Stimulated activated naive CD8-positive, alpha-beta T cell treated with anti-CD3 and anti-CD28 coated beads, Interleukin-15, Interleukin-2, amounts not matched to agents 100 ng/mL and 50 ng/mL, for 24 hours (primary cell): ENCODE measurements around the gene POLE.

ENCODE experiments used
- H3K27ac Mint-ChIP-seq: one replicate; pipeline ENCODE4 v1.8.0; 2021; ENCODE audit warnings: mild to moderate bottlenecking, mixed read lengths
- H3K27me3 Mint-ChIP-seq: one replicate; pipeline ENCODE4 v1.8.0; 2021; ENCODE audit warnings: mixed read lengths
- H3K36me3 Mint-ChIP-seq: one replicate; pipeline ENCODE4 v1.8.0; 2021; ENCODE audit warnings: low read depth, mixed read lengths
- H3K4me1 Mint-ChIP-seq: one replicate; pipeline ENCODE4 v1.8.0; 2021; ENCODE audit warnings: low read depth, mixed read lengths
- H3K4me3 Mint-ChIP-seq: one replicate; pipeline ENCODE4 v1.8.0; 2021; ENCODE audit warnings: mild to moderate bottlenecking, mixed read lengths
- H3K9me3 Mint-ChIP-seq: one replicate; pipeline ENCODE4 v1.8.0; 2021; ENCODE audit warnings: mixed read lengths

Gene POLE

DNA sequence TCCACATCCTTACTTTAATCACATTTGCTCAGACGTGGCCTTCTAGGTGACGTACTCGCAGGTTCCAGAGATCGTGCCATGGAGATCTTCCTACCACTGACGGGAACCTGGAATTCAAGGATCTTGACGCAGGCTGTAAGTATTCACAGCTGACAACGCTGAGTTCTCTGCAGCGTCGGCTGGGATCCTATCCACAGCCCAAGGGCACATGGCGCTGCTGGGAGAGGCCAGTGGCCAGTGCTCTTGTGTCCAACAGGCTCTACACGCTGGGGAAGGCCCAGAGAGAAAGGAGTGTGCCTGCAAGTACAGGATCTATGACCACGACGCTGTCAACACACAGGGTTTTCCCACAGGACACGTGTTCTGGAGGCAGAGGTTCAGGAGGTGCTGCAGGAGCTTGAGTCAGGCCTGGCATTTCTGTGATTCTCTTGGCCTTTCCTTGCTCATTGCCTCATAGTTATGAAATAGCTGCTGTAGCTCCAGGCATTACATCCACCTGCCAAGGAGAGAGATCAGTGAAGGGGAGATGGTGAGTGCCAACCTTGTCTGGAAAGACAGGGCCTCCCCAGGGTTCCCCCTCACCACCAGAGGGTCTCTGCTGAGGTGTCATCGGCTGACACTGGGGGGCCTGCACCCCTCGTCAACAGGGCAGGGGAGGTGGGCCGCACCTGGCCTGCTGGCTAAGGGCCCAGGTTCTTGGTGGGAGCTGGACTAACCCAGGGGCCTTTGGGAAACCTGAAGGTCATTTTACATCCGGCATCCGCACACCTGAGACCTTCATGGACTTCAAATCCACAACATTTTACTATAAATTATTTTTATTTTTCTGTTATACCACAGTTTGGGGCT, 98.1 kb downstream of the POLE start:
- Mint-ChIP-seq H3K4me1 (no peaks in the 10 kb centered on the region), H3K27me3 (peaks cover 4% of the 10 kb centered on the region), H3K4me3 (no peak overlapping the region), H3K27ac (no peak overlapping the region), H3K9me3 (no peaks in the 10 kb centered on the region), H3K36me3 (no peaks in the 10 kb centered on the region)

DNA sequence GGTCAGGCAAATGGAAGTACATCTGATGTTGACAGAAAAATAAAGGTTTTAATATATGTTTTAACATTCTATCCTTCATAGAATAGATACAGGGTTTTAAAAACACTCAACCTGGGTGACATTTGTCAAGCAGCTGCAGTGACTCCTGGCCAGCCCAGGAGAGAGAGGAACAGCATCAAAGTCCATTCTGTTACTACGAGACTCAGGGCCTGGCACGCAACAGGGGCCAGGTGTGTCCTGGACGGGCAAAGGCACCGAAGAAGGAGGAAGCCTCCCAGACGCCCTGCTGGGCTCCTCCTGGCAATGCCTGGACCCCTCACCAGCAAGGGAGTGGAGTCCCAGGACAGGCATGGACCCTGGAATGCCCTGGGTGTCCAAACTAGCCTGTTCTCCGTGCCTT, 98.8 kb downstream of the POLE start:
- no peaks in the 10 kb centered on the region for H3K4me1 Mint-ChIP-seq
- H3K4me3 Mint-ChIP-seq = no peak overlapping the region
- H3K27ac Mint-ChIP-seq = no peak overlapping the region
- H3K9me3 Mint-ChIP-seq = no peaks in the 10 kb centered on the region
- no peaks in the 10 kb centered on the region for H3K27me3 Mint-ChIP-seq
- H3K36me3 Mint-ChIP-seq = no peaks in the 10 kb centered on the region

DNA sequence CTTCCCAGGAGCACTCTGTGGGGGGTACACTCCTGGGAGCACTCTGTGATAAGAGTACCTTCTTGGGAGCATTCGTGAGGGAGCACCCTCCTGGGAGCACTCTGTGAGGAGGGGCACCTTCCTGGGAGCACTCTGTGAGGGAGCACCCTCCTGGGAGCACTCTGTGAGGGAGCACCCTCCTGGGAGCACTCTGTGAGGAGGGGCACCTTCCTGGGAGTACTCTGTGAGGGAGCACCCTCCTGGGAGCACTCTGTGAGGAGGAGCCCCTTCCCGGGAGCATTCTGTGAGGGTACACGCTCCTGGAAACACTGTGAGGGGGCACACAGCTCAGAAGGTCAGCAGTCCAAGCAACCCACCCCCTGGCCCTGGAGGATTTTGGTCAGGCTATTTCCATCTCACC, 99.4 kb downstream of the POLE start:
- no peaks in the 10 kb centered on the region for H3K4me1 Mint-ChIP-seq
- H3K4me3 Mint-ChIP-seq = no peak overlapping the region
- H3K9me3 Mint-ChIP-seq = no peaks in the 10 kb centered on the region

DNA sequence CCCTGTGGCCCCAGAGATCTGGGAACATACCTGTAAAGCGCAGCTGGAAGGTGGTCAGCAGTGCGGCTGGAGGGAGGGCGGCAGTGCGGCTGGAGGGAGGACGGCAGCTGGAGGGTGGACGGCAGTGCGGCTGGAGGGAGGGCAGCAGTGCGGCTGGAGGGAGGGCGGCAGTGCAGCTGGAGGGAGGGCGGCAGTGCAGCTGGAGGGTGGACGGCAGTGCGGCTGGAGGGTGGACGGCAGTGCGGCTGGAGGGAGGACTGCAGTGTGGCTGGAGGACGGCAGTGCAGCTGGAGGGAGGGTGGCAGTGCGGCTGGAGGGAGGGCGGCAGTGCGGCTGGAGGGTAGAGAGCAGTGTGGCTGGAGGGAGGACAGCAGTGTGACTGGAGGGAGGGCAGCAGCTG, 100.2 kb downstream of the POLE start:
- Mint-ChIP-seq H3K4me3 (no peak overlapping the region), H3K36me3 (no peaks in the 10 kb centered on the region), H3K27ac (no peak overlapping the region), H3K4me1 (no peaks in the 10 kb centered on the region), H3K9me3 (no peaks in the 10 kb centered on the region), H3K27me3 (no peaks in the 10 kb centered on the region)

More for the DNA sequence above, 99.4 kb downstream of the POLE start:
- no peaks in the 10 kb centered on the region for H3K36me3 Mint-ChIP-seq
- no peak overlapping the region for H3K27ac Mint-ChIP-seq
- no peaks in the 10 kb centered on the region for H3K27me3 Mint-ChIP-seq

DNA sequence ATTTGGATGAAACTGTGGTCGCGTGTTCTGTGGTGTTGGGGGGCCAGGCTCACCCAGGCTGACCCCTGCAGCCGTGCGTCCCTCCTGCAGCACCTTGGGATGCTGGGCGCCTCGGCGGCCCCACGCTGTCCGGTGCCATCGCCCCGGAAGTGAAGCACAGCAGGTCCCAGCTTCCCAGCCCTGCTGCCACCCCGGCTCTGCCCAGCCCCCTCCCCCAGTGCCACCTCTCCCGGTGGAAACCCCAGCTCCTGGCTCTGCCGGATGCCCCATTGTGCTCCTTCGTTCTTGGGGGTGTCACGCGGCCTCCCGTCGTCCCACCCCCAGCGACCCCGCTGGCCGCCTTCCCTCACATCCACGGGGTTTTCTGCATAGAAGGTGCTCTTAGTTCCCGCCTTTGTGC, 102.0 kb downstream of the POLE start:
- Mint-ChIP-seq H3K36me3 (no peaks in the 10 kb centered on the region), H3K9me3 (no peaks in the 10 kb centered on the region), H3K4me1 (no peaks in the 10 kb centered on the region)

DNA sequence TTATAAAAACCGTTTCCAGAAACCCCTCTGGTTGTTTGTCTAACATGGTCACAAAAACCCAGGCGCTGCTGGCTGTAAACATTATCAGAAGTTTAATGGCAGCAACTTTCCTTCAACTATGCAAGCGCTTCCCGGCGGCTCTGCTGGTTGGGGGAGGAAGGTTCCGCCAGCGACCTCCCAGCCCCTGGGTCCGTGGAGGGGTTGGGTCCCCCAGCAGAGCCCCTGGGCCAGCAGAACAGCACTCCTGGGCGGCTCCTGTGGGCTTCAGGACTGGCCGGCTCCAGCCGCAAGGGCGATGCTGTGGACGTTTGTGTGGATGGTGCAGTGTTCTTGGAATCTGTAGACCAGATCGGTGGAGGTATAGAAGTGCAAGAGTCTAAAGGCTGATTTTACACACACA, 102.7 kb downstream of the POLE start:
- Mint-ChIP-seq H3K4me1 (no peaks in the 10 kb centered on the region), H3K27me3 (no peaks in the 10 kb centered on the region), H3K36me3 (no peaks in the 10 kb centered on the region), H3K27ac (no peak overlapping the region), H3K4me3 (no peak overlapping the region), H3K9me3 (no peaks in the 10 kb centered on the region)

More for the DNA sequence above, 102.0 kb downstream of the POLE start:
- Mint-ChIP-seq H3K27ac (no peak overlapping the region), H3K4me3 (no peak overlapping the region), H3K27me3 (no peaks in the 10 kb centered on the region)

DNA sequence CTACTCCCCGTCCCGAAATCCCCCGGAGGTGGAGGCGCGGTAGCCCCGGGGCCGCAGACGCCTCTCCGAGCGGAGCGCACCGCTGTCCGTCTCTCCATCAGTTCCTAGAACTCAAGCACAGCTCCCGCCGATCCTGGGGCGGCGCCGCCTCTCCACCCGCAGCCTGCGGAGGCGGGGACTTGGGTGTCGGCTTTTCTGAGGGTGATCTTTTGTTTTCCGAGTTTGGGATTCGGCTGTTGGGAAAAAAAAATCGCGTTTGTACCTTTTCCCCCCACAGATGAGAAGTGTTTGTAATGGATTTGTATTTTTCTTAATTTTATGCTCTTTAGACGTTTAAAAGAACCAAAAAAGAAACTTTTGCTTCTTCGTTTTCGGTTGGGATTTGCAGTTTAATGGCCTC, 103.4 kb downstream of the POLE start:
- Mint-ChIP-seq H3K4me1 (no peaks in the 10 kb centered on the region), H3K36me3 (no peaks in the 10 kb centered on the region), H3K27ac (no peak overlapping the region), H3K4me3 (no peak overlapping the region), H3K27me3 (no peaks in the 10 kb centered on the region), H3K9me3 (no peaks in the 10 kb centered on the region)

DNA sequence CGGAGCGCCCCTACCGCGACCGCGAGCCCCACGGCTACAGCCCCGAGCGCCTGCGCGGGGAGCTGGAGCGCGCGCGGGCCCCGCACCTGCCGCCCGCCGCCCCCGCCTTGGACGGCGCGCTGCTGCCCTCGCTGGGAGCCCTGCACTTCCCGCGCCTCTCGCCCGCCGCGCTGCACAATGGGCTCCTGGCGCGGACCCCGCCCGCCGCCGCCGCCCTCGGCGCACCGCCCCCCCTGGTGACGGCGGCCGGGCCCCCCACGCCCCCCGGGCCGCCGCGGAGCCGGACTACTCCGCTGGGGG, 103.8 kb downstream of the POLE start:
- H3K27ac Mint-ChIP-seq = no peak overlapping the region
- no peaks in the 10 kb centered on the region for H3K4me1 Mint-ChIP-seq
- no peaks in the 10 kb centered on the region for H3K36me3 Mint-ChIP-seq

DNA sequence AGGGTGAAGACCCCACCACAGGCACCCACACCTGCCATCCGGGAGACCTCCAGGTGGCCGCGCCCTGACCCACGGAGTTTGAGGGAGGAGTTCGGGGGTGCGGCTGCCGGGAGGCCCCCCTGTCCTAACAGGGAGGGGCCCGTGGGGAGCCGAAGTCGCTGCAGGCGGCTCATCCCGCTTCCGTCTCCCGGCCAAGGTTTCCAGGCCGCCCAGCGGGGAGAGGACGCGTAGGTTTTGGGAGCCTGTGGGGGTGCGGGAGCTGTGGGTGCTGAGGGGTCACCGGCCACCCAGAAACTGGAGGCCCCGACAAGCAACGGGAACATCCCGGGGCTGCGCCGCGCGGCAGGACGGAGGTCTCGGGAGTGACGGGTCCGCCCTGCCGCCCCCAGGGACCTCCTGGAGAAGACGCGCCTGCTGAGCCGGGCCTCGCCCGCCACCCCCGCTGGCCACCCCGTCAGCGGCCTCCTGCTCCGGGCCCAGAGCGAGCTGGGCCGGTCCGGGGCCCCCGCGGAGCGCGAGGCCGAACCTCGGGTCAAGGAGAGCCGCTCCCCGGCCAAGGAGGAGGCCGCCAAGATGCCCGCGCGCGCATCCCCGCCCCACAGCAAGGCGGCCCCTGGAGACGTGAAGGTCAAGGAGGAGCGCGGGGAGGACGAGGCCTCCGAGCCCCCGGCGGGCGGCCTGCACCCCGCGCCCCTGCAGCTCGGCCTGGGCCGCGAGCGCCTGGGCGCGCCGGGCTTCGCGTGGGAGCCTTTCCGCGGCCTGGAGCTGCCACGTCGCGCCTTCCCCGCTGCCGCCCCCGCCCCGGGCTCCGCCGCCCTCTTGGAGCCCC, 104.3 kb downstream of the POLE start:
- Mint-ChIP-seq H3K36me3 (peaks cover 3% of the 10 kb centered on the region), H3K27ac (no peak overlapping the region), H3K4me1 (no peaks in the 10 kb centered on the region), H3K4me3 (no peak overlapping the region), H3K27me3 (no peaks in the 10 kb centered on the region), H3K9me3 (no peaks in the 10 kb centered on the region)

More for the DNA sequence above, 103.8 kb downstream of the POLE start:
- H3K9me3 Mint-ChIP-seq = no peaks in the 10 kb centered on the region
- H3K27me3 Mint-ChIP-seq = no peaks in the 10 kb centered on the region
- H3K4me3 Mint-ChIP-seq = no peak overlapping the region

DNA sequence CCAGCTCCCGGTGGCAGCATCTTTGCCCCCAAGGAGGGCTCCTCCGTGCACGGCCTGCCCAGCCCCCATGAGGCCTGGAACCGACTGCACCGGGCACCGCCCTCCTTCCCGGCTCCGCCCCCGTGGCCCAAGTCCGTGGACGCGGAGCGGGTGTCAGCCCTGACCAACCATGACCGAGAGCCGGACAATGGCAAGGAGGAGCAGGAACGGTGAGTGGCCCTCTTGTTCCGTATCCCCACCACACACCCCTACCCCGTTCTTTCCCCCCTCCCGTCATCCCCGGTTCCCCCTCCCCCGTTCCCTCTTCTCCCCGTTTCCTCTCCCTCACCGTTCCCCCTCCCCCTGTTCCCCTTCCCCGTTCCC, 105.1 kb downstream of the POLE start:
- no peaks in the 10 kb centered on the region for H3K9me3 Mint-ChIP-seq

DNA sequence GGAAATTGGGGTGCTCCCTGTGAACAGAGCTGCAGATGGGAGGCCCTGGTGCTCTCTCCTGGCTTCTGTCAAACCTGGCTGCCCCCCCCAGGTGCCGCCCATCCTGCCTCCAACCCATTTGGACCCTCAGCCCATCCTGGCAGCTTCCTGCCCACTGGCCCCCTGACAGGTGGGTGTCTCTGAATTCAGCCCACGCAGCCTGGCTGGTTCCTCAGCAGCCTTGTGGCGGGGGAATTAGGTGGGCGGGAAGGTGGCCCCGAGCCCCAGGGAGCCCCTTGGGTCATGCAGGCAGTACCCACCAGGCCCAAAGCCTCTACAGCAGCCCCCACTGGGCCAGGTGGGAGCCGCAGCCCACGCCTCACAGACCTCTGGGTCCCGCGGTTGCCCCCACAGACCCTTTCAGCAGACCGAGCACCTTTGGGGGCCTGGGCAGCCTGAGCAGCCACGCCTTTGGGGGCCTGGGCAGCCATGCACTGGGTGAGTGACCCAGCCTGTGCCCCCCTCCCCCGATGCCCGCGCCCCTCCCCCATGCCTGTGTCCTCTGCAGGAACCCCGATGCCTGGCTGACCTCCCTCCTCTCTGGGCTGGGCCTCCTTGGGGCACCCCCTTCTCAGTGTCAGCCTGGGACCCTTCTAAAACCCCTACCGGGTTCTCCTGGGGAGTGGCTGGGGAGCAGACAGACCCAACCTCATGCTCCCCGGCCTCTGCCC, 105.6 kb downstream of the POLE start:
- Mint-ChIP-seq H3K27ac (no peak overlapping the region), H3K4me1 (no peaks in the 10 kb centered on the region), H3K27me3 (no peaks in the 10 kb centered on the region), H3K4me3 (no peak overlapping the region), H3K36me3 (peaks cover 5% of the 10 kb centered on the region), H3K9me3 (no peaks in the 10 kb centered on the region)

More for the DNA sequence above, 105.1 kb downstream of the POLE start:
- H3K4me1 Mint-ChIP-seq = no peaks in the 10 kb centered on the region
- H3K4me3 Mint-ChIP-seq = no peak overlapping the region
- peaks cover 5% of the 10 kb centered on the region for H3K36me3 Mint-ChIP-seq
- H3K27me3 Mint-ChIP-seq = no peaks in the 10 kb centered on the region
- H3K27ac Mint-ChIP-seq = no peak overlapping the region

DNA sequence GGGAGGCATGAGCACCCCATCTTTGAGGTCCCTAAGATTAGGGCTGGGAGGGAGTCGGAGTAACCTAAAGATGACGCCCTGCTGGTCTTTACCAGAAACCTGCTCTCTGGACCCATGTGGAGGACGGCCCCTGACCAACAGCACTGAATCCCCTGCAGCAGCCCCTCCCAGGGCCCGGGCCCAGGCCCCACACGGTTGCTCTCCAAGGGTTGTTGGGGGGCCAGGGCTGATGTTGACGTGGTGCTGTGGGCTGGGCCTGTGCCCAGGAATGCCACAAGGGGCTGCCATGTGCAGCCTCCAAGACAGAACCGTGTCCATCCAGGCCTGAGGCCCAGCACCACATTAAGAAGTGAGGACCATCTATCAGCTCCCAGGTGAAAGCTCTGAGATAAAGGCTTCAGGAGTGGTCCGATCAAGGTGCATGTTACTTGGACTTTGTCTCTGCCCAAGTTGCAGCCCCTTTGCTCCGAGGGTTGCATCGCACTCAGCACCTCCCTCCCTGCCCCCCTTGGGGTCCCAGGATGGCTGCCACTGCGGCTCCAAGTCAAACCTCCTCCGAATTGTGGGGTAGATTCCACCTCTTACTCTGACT, 106.3 kb downstream of the POLE start:
- Mint-ChIP-seq H3K4me1 (no peaks in the 10 kb centered on the region), H3K9me3 (no peaks in the 10 kb centered on the region), H3K4me3 (no peak overlapping the region), H3K27me3 (no peaks in the 10 kb centered on the region), H3K36me3 (peaks cover 5% of the 10 kb centered on the region), H3K27ac (no peak overlapping the region)

DNA sequence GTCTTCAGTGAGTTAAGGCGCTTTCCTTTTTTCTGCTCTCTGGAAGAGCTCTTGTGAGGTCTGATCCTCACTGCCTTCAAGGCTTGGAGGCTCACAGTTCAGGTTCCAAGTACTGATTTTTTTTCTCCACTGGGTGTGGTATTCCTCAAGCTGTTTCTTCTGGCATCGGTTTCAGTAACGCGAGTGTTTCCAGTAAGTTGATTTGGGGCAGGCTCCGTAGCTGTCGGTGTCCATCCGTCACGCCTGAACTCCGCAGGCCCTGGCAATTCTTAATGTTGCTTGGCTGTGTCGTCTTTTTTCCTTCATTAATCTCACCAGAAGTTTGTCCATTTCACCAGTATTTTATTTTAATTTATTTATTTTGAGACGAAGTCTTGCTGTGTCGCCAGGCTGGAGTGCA, 107.4 kb downstream of the POLE start:
- no peak overlapping the region for H3K4me3 Mint-ChIP-seq
- peaks cover 5% of the 10 kb centered on the region for H3K36me3 Mint-ChIP-seq
- H3K4me1 Mint-ChIP-seq = no peaks in the 10 kb centered on the region
- H3K27me3 Mint-ChIP-seq = no peaks in the 10 kb centered on the region
- no peaks in the 10 kb centered on the region for H3K9me3 Mint-ChIP-seq
- H3K27ac Mint-ChIP-seq = no peak overlapping the region

DNA sequence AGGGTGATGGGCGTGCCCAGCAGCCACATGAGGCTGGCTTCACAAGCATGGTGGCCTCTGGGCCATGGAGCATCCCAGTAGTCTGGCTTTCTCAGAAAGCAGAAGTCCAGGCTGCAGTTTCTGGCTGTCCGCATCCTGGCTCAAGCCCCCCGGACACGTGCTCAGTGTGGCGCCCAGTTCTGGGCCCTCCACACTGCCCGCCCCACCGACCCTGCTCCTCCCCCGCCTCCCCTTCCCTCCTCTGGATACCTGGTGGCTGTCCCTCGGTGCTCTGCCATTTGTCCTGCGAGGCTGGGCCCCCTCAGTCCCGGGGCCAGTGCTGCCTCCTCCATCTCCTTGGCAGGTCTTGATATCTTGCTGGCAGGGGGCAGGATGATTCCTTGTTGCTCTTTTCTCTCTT, 108.3 kb downstream of the POLE start:
- no peaks in the 10 kb centered on the region for H3K4me1 Mint-ChIP-seq
- H3K27me3 Mint-ChIP-seq = no peaks in the 10 kb centered on the region
- H3K36me3 Mint-ChIP-seq = peaks cover 5% of the 10 kb centered on the region
- no peaks in the 10 kb centered on the region for H3K9me3 Mint-ChIP-seq
- H3K4me3 Mint-ChIP-seq = no peak overlapping the region
- no peak overlapping the region for H3K27ac Mint-ChIP-seq

DNA sequence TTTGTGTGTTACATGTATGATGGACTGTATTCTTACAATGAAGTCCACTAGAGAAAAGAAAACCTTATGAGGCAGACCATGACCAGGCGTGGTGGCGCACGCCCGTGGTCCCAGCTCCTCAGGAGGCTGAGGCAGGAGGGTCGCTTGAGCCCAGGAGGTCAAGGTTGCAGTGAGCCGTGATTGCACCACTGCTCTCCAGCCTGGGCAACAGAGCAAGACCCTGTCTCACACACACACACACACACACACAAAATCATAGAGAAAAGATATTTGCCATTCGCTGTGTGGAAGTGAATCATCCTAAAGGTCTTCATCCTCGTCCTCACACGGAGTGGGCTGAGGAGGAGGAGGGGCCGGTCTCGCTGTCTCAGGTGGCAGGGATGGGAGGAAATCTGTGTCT, 109.0 kb downstream of the POLE start:
- Mint-ChIP-seq H3K27ac (no peak overlapping the region), H3K27me3 (no peaks in the 10 kb centered on the region), H3K9me3 (no peaks in the 10 kb centered on the region), H3K4me1 (no peaks in the 10 kb centered on the region), H3K36me3 (peaks cover 5% of the 10 kb centered on the region), H3K4me3 (no peak overlapping the region)
